HFFc6 (cell line): ENCODE data around the gene SLC43A2. TPM values are rescaled to one million over a fixed set of nuclear protein-coding genes. Genes with fewer than 3 reads are reported as not detected.
A peak's percentile ranks its signal among the peaks of the same experiment; 100 is the strongest.

Experiments used
- DNase-seq: peaks from one replicate; pipeline ENCODE4 v3.0.0-alpha.2; 2018
- H3K27ac Mint-ChIP-seq: 2 replicates; pipeline ENCODE4 v1.8.0; 2020; ENCODE audit warnings: mild to moderate bottlenecking, mixed read lengths
- H3K27me3 Mint-ChIP-seq: 2 replicates; pipeline ENCODE4 v1.8.0; 2021; ENCODE audit warnings: mild to moderate bottlenecking, moderate library complexity, mixed read lengths; ENCODE audit not compliant: insufficient read depth
- H3K36me3 Mint-ChIP-seq: 2 replicates; pipeline ENCODE4 v1.8.0; 2021; ENCODE audit warnings: low read depth, mixed read lengths
- H3K4me1 Mint-ChIP-seq: 2 replicates; pipeline ENCODE4 v1.8.0; 2020; ENCODE audit warnings: low read depth, mixed read lengths
- H3K4me3 Mint-ChIP-seq: 2 replicates; pipeline ENCODE4 v1.8.0; 2020; ENCODE audit warnings: mild to moderate bottlenecking, moderate library complexity, mixed read lengths
- H3K9me3 Mint-ChIP-seq: 2 replicates; pipeline ENCODE4 v1.8.0; 2020; ENCODE audit warnings: mild to moderate bottlenecking, mixed read lengths
- CTCF ChIP-seq: fragments of 200-600 bp; sonication (generic); IDR thresholded peaks from 2 replicates; pipeline ENCODE4 v1.5.0; 2021; ENCODE audit warnings: antibody characterized with exemption, mild to moderate bottlenecking
- total RNA-seq, 6 experiments: library from RNA; stranded (reverse); fragmentation: NEBNext Ultra II Directional; extraction: Animal tissue kit (Norgen Biotek cat#: 25700); gene quantifications; 2 replicates in 1 of 6; 3 replicates in 5 of 6; pipeline ENCODE4 v1.2.3, GENCODE V29; 2021

SLC43A2 gene
- total RNA-seq, 6 experiments from 2014 or later: 6.4 to 11.2 (median 6.9) TPM

- H3K9me3 Mint-ChIP-seq: no peaks in the 10 kb centered on the region
- H3K4me3 Mint-ChIP-seq: peak overlapping the region; percentile 80; the same call in 1 of the 2 replicates
- peak; percentile 88 for TF ChIP-seq CTCF
- H3K4me1 Mint-ChIP-seq: peaks cover 18% of the 10 kb centered on the region
- H3K27me3 Mint-ChIP-seq: no peaks in the 10 kb centered on the region
- peaks cover 19% of the 10 kb centered on the region for H3K36me3 Mint-ChIP-seq
- no peak overlapping the region for H3K27ac Mint-ChIP-seq
- DNase-seq: peak; percentile 92
Measured at GRCh38 chr17:1648963-1649843, 20.6 kb upstream of the SLC43A2 start.

GRCh38 chr17:1648173-1648962, 19.7 kb upstream of the SLC43A2 start:
- peaks cover 22% of the 10 kb centered on the region for H3K4me1 Mint-ChIP-seq
- H3K36me3 Mint-ChIP-seq: peaks cover 12% of the 10 kb centered on the region
- no peaks in the 10 kb centered on the region for H3K9me3 Mint-ChIP-seq
- H3K27ac Mint-ChIP-seq: peak overlapping the region; percentile 42; the same call in 1 of the 2 replicates
- DNase-seq: no peak
- no peaks in the 10 kb centered on the region for H3K27me3 Mint-ChIP-seq
- no peak; the same call in 1 of the 2 replicates for TF ChIP-seq CTCF
- H3K4me3 Mint-ChIP-seq: peak overlapping the region; percentile 78

- no peaks in the 10 kb centered on the region for H3K9me3 Mint-ChIP-seq
- no peak for DNase-seq
- peaks cover 6% of the 10 kb centered on the region; the same call in 1 of the 2 replicates for H3K36me3 Mint-ChIP-seq
- no peak overlapping the region for H3K27ac Mint-ChIP-seq
- 0 out of 2 replicates have a peak overlapping the region, but pooled peaks have one; percentile 78 for H3K4me3 Mint-ChIP-seq
- H3K27me3 Mint-ChIP-seq: no peaks in the 10 kb centered on the region
- no peak for TF ChIP-seq CTCF
- H3K4me1 Mint-ChIP-seq: peaks cover 22% of the 10 kb centered on the region
Measured at GRCh38 chr17:1647802-1648171, 19.2 kb upstream of the SLC43A2 start.

- Mint-ChIP-seq H3K27me3 (peaks cover 2% of the 10 kb centered on the region; the same call in 1 of the 2 replicates), H3K4me3 (no peak overlapping the region), H3K27ac (no peak overlapping the region), H3K36me3 (0 out of 2 replicates have a peak, but pooled peaks cover 2% of the 10 kb centered on the region), H3K4me1 (peaks cover 22% of the 10 kb centered on the region), H3K9me3 (no peaks in the 10 kb centered on the region)
- no peak for TF ChIP-seq CTCF
- DNase-seq: no peak
Measured at GRCh38 chr17:1646199-1646875, 17.7 kb upstream of the SLC43A2 start.
